ENCODE data around the gene CDH13.

The CDH13 gene

GRCh38 chr16:83652943-83653342 lies 1026.2 kb downstream of the CDH13 start:
- peak overlapping the region; percentile 68 for H3K27ac ChIP-seq (ENCODE audit: poor library complexity, severe bottlenecking)
- no peak overlapping the region for H3K4me3 ChIP-seq (ENCODE audit: severe bottlenecking)
- TF ChIP-seq, protein P1, sequence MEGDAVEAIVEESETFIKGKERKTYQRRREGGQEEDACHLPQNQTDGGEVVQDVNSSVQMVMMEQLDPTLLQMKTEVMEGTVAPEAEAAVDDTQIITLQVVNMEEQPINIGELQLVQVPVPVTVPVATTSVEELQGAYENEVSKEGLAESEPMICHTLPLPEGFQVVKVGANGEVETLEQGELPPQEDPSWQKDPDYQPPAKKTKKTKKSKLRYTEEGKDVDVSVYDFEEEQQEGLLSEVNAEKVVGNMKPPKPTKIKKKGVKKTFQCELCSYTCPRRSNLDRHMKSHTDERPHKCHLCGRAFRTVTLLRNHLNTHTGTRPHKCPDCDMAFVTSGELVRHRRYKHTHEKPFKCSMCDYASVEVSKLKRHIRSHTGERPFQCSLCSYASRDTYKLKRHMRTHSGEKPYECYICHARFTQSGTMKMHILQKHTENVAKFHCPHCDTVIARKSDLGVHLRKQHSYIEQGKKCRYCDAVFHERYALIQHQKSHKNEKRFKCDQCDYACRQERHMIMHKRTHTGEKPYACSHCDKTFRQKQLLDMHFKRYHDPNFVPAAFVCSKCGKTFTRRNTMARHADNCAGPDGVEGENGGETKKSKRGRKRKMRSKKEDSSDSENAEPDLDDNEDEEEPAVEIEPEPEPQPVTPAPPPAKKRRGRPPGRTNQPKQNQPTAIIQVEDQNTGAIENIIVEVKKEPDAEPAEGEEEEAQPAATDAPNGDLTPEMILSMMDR (IDR thresholded peaks at IDR 0.05; ENCODE audit: poor library complexity, severe bottlenecking), result no peak
- H3K27me3 ChIP-seq (ENCODE audit: insufficient read depth, poor library complexity, severe bottlenecking), result no peaks in the 10 kb centered on the region
- ATAC-seq (ENCODE audit: low read depth) (no peak), DNase-seq (ENCODE audit: low spot score) (no peak)
- no peaks in the 10 kb centered on the region for H3K36me3 ChIP-seq (ENCODE audit: low read depth)
- H3K4me1 ChIP-seq (ENCODE audit: insufficient read depth, poor library complexity, severe bottlenecking), result peaks cover 14% of the 10 kb centered on the region
- no peaks in the 10 kb centered on the region for H3K9me3 ChIP-seq (ENCODE audit: severe bottlenecking)

DNA sequence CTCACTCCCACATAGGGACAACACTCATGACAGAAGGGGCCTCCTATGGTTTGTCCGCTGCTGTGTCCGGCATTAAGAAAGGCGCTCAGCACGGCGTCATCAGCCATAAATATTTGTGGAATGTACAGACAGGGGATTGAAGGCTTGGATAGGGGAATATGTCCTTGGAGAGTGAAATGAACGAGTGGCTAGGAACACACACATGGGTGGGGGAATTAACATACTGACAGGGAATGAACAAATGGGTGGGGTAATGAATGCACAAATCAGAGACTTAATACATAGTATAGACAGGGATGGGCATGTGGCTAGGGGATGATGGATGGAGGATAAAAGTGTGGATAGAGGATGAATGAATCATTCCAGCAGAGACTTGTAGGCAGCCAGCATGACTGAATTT lies 1027.0 kb downstream of the CDH13 start:
- Histone ChIP-seq H3K27ac (ENCODE audit: poor library complexity, severe bottlenecking) (peak overlapping the region; percentile 68), H3K36me3 (ENCODE audit: low read depth) (no peaks in the 10 kb centered on the region), H3K9me3 (ENCODE audit: severe bottlenecking) (no peaks in the 10 kb centered on the region), H3K4me1 (ENCODE audit: insufficient read depth, poor library complexity, severe bottlenecking) (peaks cover 14% of the 10 kb centered on the region), H3K4me3 (ENCODE audit: severe bottlenecking) (no peak overlapping the region), H3K27me3 (ENCODE audit: insufficient read depth, poor library complexity, severe bottlenecking) (no peaks in the 10 kb centered on the region)
- TF ChIP-seq, protein P1 (IDR thresholded peaks at IDR 0.05; ENCODE audit: poor library complexity, severe bottlenecking), result no peak
- ATAC-seq (ENCODE audit: low read depth), result peak; percentile 79
- DNase-seq (ENCODE audit: low spot score), result no peak

GRCh38 chr16:83660282-83660681 lies 1033.5 kb downstream of the CDH13 start:
- no peak overlapping the region for H3K4me3 ChIP-seq (ENCODE audit: severe bottlenecking)
- peaks cover 18% of the 10 kb centered on the region for H3K4me1 ChIP-seq (ENCODE audit: insufficient read depth, poor library complexity, severe bottlenecking)
- H3K36me3 ChIP-seq (ENCODE audit: low read depth), result no peaks in the 10 kb centered on the region
- DNase-seq (ENCODE audit: low spot score) (no peak), ATAC-seq (ENCODE audit: low read depth) (no peak)
- H3K27me3 ChIP-seq (ENCODE audit: insufficient read depth, poor library complexity, severe bottlenecking), result no peaks in the 10 kb centered on the region
- TF ChIP-seq, protein P1 (IDR thresholded peaks at IDR 0.05; ENCODE audit: poor library complexity, severe bottlenecking), result no peak
- H3K9me3 ChIP-seq (ENCODE audit: severe bottlenecking), result no peaks in the 10 kb centered on the region
- no peak overlapping the region for H3K27ac ChIP-seq (ENCODE audit: poor library complexity, severe bottlenecking)

DNA sequence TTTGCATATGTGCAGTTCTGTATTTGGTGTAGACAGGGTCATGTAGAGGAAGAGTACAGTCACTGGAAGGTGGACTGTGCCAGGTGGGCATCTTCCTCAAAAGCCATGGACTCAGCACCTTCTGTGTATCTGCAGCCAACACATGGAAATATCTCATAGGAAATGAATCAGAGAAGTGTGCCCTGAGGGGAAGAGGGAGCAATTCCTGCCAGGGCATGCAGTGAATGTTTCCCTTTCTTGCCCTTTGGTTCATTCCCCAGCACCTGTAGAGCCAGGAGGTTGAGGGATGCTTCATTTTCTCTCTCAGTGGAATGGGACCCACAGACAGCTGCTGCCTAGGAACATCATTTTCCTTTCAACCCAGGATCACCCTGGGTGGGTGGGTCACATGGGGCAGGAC lies 1034.9 kb downstream of the CDH13 start:
- no peak overlapping the region for H3K4me3 ChIP-seq (ENCODE audit: severe bottlenecking)
- DNase-seq (ENCODE audit: low spot score), result no peak

GRCh38 chr16:83666449-83666848 lies 1039.7 kb downstream of the CDH13 start:
- TF ChIP-seq, protein P1 (IDR thresholded peaks at IDR 0.05; ENCODE audit: poor library complexity, severe bottlenecking), result no peak
- ATAC-seq (ENCODE audit: low read depth) (no peak), DNase-seq (ENCODE audit: low spot score) (no peak)
- no peak overlapping the region for H3K27ac ChIP-seq (ENCODE audit: poor library complexity, severe bottlenecking)
- no peaks in the 10 kb centered on the region for H3K27me3 ChIP-seq (ENCODE audit: insufficient read depth, poor library complexity, severe bottlenecking)
- peaks cover 9% of the 10 kb centered on the region for H3K4me1 ChIP-seq (ENCODE audit: insufficient read depth, poor library complexity, severe bottlenecking)
- H3K36me3 ChIP-seq (ENCODE audit: low read depth), result peaks cover 13% of the 10 kb centered on the region
- peaks cover 2% of the 10 kb centered on the region for H3K9me3 ChIP-seq (ENCODE audit: severe bottlenecking)
- no peak overlapping the region for H3K4me3 ChIP-seq (ENCODE audit: severe bottlenecking)

More for the DNA sequence above, 1034.9 kb downstream of the CDH13 start:
- TF ChIP-seq, protein P1 (IDR thresholded peaks at IDR 0.05; ENCODE audit: poor library complexity, severe bottlenecking), result no peak
- H3K4me1 ChIP-seq (ENCODE audit: insufficient read depth, poor library complexity, severe bottlenecking), result peaks cover 18% of the 10 kb centered on the region
- H3K27ac ChIP-seq (ENCODE audit: poor library complexity, severe bottlenecking), result no peak overlapping the region
- no peaks in the 10 kb centered on the region for H3K27me3 ChIP-seq (ENCODE audit: insufficient read depth, poor library complexity, severe bottlenecking)
- H3K36me3 ChIP-seq (ENCODE audit: low read depth), result no peaks in the 10 kb centered on the region
- H3K9me3 ChIP-seq (ENCODE audit: severe bottlenecking), result no peaks in the 10 kb centered on the region
- ATAC-seq (ENCODE audit: low read depth), result peak; percentile 99

Data from RWPE2 (cell line).